HCT116 (cell line): ENCODE measurements around the gene PAX7. TPM values are rescaled to one million over a fixed set of nuclear protein-coding genes. Genes with fewer than 3 reads are reported as not detected.

ENCODE experiments used
- ATAC-seq: fragments of 200-7000 bp; cut with Tn5 transposase; 2 replicates; pipeline ENCODE4 v1.9.1; 2020; ENCODE audit warnings: mild to moderate bottlenecking, moderate library complexity
- BruUV-seq: library from RNA; stranded (reverse); fragments of 400-500 nt; replicated peaks from 2 replicates; lab custom pipeline; 2021; lab: Mats Ljungman, UMichigan
- CTCF ChIA-PET: fragments of 300-600 bp; sonication (Branson Sonifier 250); formaldehyde crosslinking; loops from one replicate; lab custom pipeline; 2021; ENCODE audit warnings: antibody characterized with exemption; lab: Charles Lee
- POLR2A ChIA-PET: fragments of 300-600, 350-600 bp; sonication (Branson Sonifier 250); formaldehyde crosslinking; loops from one replicate; lab custom pipeline; 2021; ENCODE audit warnings: antibody characterized with exemption; lab: Charles Lee
- RAD21 ChIA-PET, 2 experiments: fragments of 300-600 bp; sonication (Branson Sonifier 250); formaldehyde crosslinking; loops; one replicate each; lab custom pipeline; 2023; ENCODE audit warnings: low total read pairs in 2 of 2; ENCODE audit not compliant: uncharacterized antibody in 2 of 2, unreplicated experiment in 2 of 2, low non-redundant PET in 1 of 2; lab: Charles Lee
- DNase-seq: peaks from one replicate; pipeline ENCODE4 v3.0.0-alpha.2; 2010; ENCODE audit warnings: low read depth, low spot score
- H2AFZ ChIP-seq: fragments of 200-600 bp; shearing (Covaris generic), sonication (generic); 2 replicates; pipeline ENCODE4 v1.6.1; 2017; ENCODE audit warnings: low read depth, mixed run types, mixed read lengths, antibody characterized with exemption, low read length; ENCODE audit not compliant: poor library complexity, severe bottlenecking
- H3K27ac ChIP-seq: 2 replicates; pipeline ENCODE4 v1.5.1; 2012; ENCODE audit warnings: low read depth, low read length
- H3K27me3 ChIP-seq: fragments of 200-600 bp; sonication (generic); 2 replicates; pipeline ENCODE4 v1.6.1; 2016; ENCODE audit warnings: mixed run types, low read length, mixed read lengths; ENCODE audit not compliant: insufficient read depth
- H3K36me3 ChIP-seq, 2 experiments: fragments of 200-500 bp in 1 of 2; fragments of 200-600 bp in 1 of 2; sonication (Bioruptor generic) in 1 of 2; sonication (generic) in 1 of 2; 2 replicates each; pipeline versions ENCODE4 v1.5.1 to v1.6.1; 2014 to 2016; ENCODE audit warnings: low read length in 2 of 2, inconsistent platforms in 1 of 2, mixed read lengths in 1 of 2, mixed run types in 1 of 2; ENCODE audit not compliant: insufficient read depth in 2 of 2, control insufficient read depth in 1 of 2
- H3K4me1 ChIP-seq, 2 experiments: fragments of 200-600 bp in 1 of 2; sonication (generic) in 1 of 2; 2 replicates each; pipeline versions ENCODE4 v1.5.1 to v1.6.1; 2012 to 2017; ENCODE audit warnings: low read length in 2 of 2, inconsistent platforms in 1 of 2, mild to moderate bottlenecking in 1 of 2, mixed read lengths in 1 of 2, mixed run types in 1 of 2, moderate library complexity in 1 of 2; ENCODE audit not compliant: insufficient read depth in 2 of 2, control insufficient read depth in 1 of 2
- H3K4me2 ChIP-seq: fragments of 200-600 bp; sonication (generic); 2 replicates; pipeline ENCODE4 v1.6.1; 2017; ENCODE audit warnings: mixed run types, low read length, mixed read lengths
- H3K4me3 ChIP-seq, 2 experiments: fragments of 200-600 bp in 1 of 2; sonication (generic) in 1 of 2; replicated peaks in 1 of 2; 2 replicates each; pipeline ENCODE4 v1.5.1; 2011 to 2016; ENCODE audit warnings: low read length in 2 of 2, control low read depth in 1 of 2, low read depth in 1 of 2, mild to moderate bottlenecking in 1 of 2, mixed read lengths in 1 of 2, mixed run types in 1 of 2
- H3K79me2 ChIP-seq: fragments of 200-600 bp; sonication (generic); 2 replicates; pipeline ENCODE4 v1.6.1; 2017; ENCODE audit warnings: mild to moderate bottlenecking, mixed run types, low read length, moderate library complexity, mixed read lengths; ENCODE audit not compliant: insufficient read depth
- H3K9ac ChIP-seq: fragments of 200-600 bp; sonication (generic); 2 replicates; pipeline ENCODE4 v1.6.1; 2016; ENCODE audit warnings: low read length, mixed read lengths
- H3K9me2 ChIP-seq: fragments of 200-600 bp; sonication (generic), shearing (Covaris generic); 2 replicates; pipeline ENCODE4 v1.6.1; 2017; ENCODE audit warnings: mixed run types, mild to moderate bottlenecking, moderate library complexity; ENCODE audit not compliant: insufficient read depth
- H3K9me3 ChIP-seq, 2 experiments: fragments of 200-500 bp in 1 of 2; fragments of 200-600 bp in 1 of 2; sonication (Bioruptor generic) in 1 of 2; sonication (generic) in 1 of 2; 2 replicates each; pipeline ENCODE4 v1.6.1; 2014 to 2017; ENCODE audit warnings: low read length in 2 of 2, mixed read lengths in 2 of 2, inconsistent platforms in 1 of 2, low read depth in 1 of 2, mild to moderate bottlenecking in 1 of 2, mixed run types in 1 of 2, moderate library complexity in 1 of 2; ENCODE audit not compliant: control insufficient read depth in 1 of 2, insufficient read depth in 1 of 2
- H4K20me1 ChIP-seq: fragments of 200-600 bp; sonication (generic), shearing (Covaris generic); 2 replicates; pipeline ENCODE4 v1.6.1; 2017; ENCODE audit warnings: mixed run types, mild to moderate bottlenecking, moderate library complexity; ENCODE audit not compliant: insufficient read depth
- CEBPB ChIP-seq: IDR thresholded peaks from 2 replicates; pipeline ENCODE4 v1.6.1; 2012; ENCODE audit warnings: low read depth
- ELF1 ChIP-seq: IDR thresholded peaks from 2 replicates; pipeline ENCODE4 v1.6.1; 2012; ENCODE audit warnings: low read depth, borderline replicate concordance
- EZH2 ChIP-seq: fragments of 200-600 bp; sonication (generic); IDR thresholded peaks from 2 replicates; pipeline ENCODE4 v1.6.1; 2017; ENCODE audit warnings: antibody characterized with exemption, mixed run types
- EZH2phosphoT487 ChIP-seq: fragments of 200-600 bp; IDR thresholded peaks from 2 replicates; pipeline ENCODE4 v1.6.1; 2018; ENCODE audit warnings: antibody characterized with exemption, borderline replicate concordance
- FOSL1 ChIP-seq: IDR thresholded peaks from 2 replicates; pipeline ENCODE4 v1.6.1; 2012; ENCODE audit warnings: low read depth
- JUND ChIP-seq: IDR thresholded peaks from 2 replicates; pipeline ENCODE4 v1.6.1; 2012
- POLR2AphosphoS5 ChIP-seq: IDR thresholded peaks from 2 replicates; pipeline ENCODE4 v1.6.1; 2011; ENCODE audit warnings: mild to moderate bottlenecking, low read depth, low read length, moderate library complexity
- RAD21 ChIP-seq: IDR thresholded peaks from 2 replicates; pipeline ENCODE4 v1.6.1; 2012; ENCODE audit warnings: low read depth, mild to moderate bottlenecking
- SP1 ChIP-seq: IDR thresholded peaks from 2 replicates; pipeline ENCODE4 v1.6.1; 2012; ENCODE audit warnings: low read depth
- TCF7L2 ChIP-seq: IDR thresholded peaks from 2 replicates; pipeline ENCODE4 v1.7.0; 2011; ENCODE audit warnings: borderline replicate concordance, inconsistent platforms; ENCODE audit not compliant: insufficient read depth, insufficient read length; ENCODE audit errors: extremely low read depth
- YY1 ChIP-seq: IDR thresholded peaks from 2 replicates; pipeline ENCODE4 v1.6.1; 2011; ENCODE audit warnings: low read length, low read depth, moderate library complexity, mild to moderate bottlenecking; ENCODE audit not compliant: insufficient replicate concordance; ENCODE audit errors: extremely low read depth
- ZFX ChIP-seq: fragments of 450-650 bp; IDR thresholded peaks from 2 replicates; pipeline ENCODE4 v1.6.1; 2017
- ZNF274 ChIP-seq: fragments of 200-500 bp; sonication (Bioruptor generic); IDR thresholded peaks from 2 replicates; pipeline ENCODE4 v1.6.1; 2014; ENCODE audit warnings: mild to moderate bottlenecking, low read depth, low read length, inconsistent platforms
- intact Hi-C: fragments of 100-400 bp; cut with micrococcal nuclease; formaldehyde crosslinking; loops from 2 replicates; pipeline ENCODE4 v1.10.0; 2022
- total RNA-seq: library from RNA; stranded (reverse); gene quantifications from one replicate; pipeline ENCODE4 v1.2.1, GENCODE V29; 2021; ENCODE audit not compliant: unreplicated experiment
- TF ChIP-seq, protein P1 (sequence below): IDR thresholded peaks from 2 replicates; pipeline ENCODE4 v1.6.1; 2011; ENCODE audit warnings: mild to moderate bottlenecking, low read length, moderate library complexity; ENCODE audit not compliant: insufficient replicate concordance; ENCODE audit errors: extremely low read depth
- TF ChIP-seq, protein P2 (sequence below): IDR thresholded peaks from 2 replicates; pipeline ENCODE4 v1.6.1; 2012

Gene PAX7
- total RNA-seq, 1 experiment from 2014 or later, result not detected

DNA sequence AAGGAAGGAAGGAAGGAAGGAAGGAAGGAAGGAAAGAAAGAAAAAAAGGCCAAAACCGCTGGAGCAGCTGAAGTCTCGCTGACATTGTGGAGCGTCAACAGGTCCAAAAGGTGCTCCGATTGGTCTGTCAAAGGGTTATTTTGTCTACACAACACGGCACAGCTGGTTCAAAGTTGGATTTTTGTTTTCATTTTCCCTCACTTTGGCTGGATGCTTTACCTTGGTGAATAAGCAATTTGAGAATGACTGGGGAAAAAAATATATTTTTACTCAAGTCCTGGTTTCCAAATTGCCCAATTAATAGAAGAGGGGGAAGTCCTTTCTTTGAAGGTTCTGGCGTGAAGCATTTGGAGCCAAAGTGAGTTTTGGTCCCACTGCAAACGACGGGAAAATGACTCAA, 19.3 kb upstream of the PAX7 start (continued):
- TF ChIP-seq, protein P1, sequence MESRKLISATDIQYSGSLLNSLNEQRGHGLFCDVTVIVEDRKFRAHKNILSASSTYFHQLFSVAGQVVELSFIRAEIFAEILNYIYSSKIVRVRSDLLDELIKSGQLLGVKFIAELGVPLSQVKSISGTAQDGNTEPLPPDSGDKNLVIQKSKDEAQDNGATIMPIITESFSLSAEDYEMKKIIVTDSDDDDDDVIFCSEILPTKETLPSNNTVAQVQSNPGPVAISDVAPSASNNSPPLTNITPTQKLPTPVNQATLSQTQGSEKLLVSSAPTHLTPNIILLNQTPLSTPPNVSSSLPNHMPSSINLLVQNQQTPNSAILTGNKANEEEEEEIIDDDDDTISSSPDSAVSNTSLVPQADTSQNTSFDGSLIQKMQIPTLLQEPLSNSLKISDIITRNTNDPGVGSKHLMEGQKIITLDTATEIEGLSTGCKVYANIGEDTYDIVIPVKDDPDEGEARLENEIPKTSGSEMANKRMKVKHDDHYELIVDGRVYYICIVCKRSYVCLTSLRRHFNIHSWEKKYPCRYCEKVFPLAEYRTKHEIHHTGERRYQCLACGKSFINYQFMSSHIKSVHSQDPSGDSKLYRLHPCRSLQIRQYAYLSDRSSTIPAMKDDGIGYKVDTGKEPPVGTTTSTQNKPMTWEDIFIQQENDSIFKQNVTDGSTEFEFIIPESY, result no peak
- TF ChIP-seq EZH2 (no peak), SP1 (no peak), EZH2phosphoT487 (no peak), JUND (no peak)

- no peak overlapping the region for H3K4me2 ChIP-seq
- POLR2A ChIA-PET, result no interaction called here
These were observed 18.6 kb upstream of the PAX7 start for GRCh38 chr1:18612073-18612472.

More at GRCh38 chr1:18612073-18612472, 18.6 kb upstream of the PAX7 start:
- ATAC-seq (no peak), DNase-seq (no peak)
- intact Hi-C loops, result no loop called here
- H3K27ac ChIP-seq, result no peak overlapping the region
- no peaks in the 10 kb centered on the region for H3K79me2 ChIP-seq
- ChIA-PET RAD21 (no interaction called here), CTCF (no interaction called here)
- no peaks in the 10 kb centered on the region for H3K4me1 ChIP-seq
- no peak overlapping the region for H3K9ac ChIP-seq
- no TSS peak for BruUV-seq
- no peaks in the 10 kb centered on the region for H3K36me3 ChIP-seq
- no peak overlapping the region for H3K4me3 ChIP-seq
- no peaks in the 10 kb centered on the region for H3K9me2 ChIP-seq
- H4K20me1 ChIP-seq, result no peaks in the 10 kb centered on the region
- H3K27me3 ChIP-seq, result no peaks in the 10 kb centered on the region
- TF ChIP-seq ELF1 (no peak), FOSL1 (no peak), ZNF274 (no peak), ZFX (no peak), YY1 (no peak), TCF7L2 (no peak), EZH2phosphoT487 (no peak), RAD21 (no peak), POLR2AphosphoS5 (no peak), CEBPB (no peak)
- TF ChIP-seq, protein P2, sequence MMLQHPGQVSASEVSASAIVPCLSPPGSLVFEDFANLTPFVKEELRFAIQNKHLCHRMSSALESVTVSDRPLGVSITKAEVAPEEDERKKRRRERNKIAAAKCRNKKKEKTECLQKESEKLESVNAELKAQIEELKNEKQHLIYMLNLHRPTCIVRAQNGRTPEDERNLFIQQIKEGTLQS, result no peak
- no peaks in the 10 kb centered on the region for H3K9me3 ChIP-seq
- no peak overlapping the region for H2AFZ ChIP-seq
